Liver (tissue), 9 donors: ENCODE measurements around the gene SRSF5. TPM values are rescaled to one million over a fixed set of nuclear protein-coding genes. Genes with fewer than 3 reads are reported as not detected.

ENCODE experiments used
- DNase-seq: peaks from one replicate; pipeline ENCODE4 v3.0.0-alpha.2; 2017; ENCODE audit warnings: low spot score
- H3K27ac ChIP-seq, 2 donors: one replicate each; pipeline ENCODE4 v1.7.0; 2013; ENCODE audit warnings: inconsistent platforms in 2 of 2, low read length in 2 of 2, control low read depth in 1 of 2, low read depth in 1 of 2, mild to moderate bottlenecking in 1 of 2
- H3K27me3 ChIP-seq, 4 donors: one replicate each; pipeline versions ENCODE4 v1.6.1 to v1.7.0; 2013; ENCODE audit warnings: low read length in 3 of 4, inconsistent platforms in 1 of 4, mild to moderate bottlenecking in 1 of 4, moderate library complexity in 1 of 4; ENCODE audit not compliant: control insufficient read depth in 4 of 4, insufficient read depth in 4 of 4
- H3K36me3 ChIP-seq, 4 donors: one replicate each; pipeline versions ENCODE4 v1.6.1 to v1.7.0; 2013; ENCODE audit warnings: low read length in 3 of 4, mild to moderate bottlenecking in 3 of 4, low read depth in 1 of 4, moderate library complexity in 1 of 4; ENCODE audit not compliant: control insufficient read depth in 4 of 4, insufficient read depth in 3 of 4
- H3K4me1 ChIP-seq, 4 donors: one replicate each; pipeline versions ENCODE4 v1.6.1 to v1.7.0; 2013; ENCODE audit warnings: low read length in 3 of 4, mild to moderate bottlenecking in 3 of 4, moderate library complexity in 1 of 4; ENCODE audit not compliant: control insufficient read depth in 4 of 4, insufficient read depth in 4 of 4
- H3K4me3 ChIP-seq, 3 donors: one replicate each; pipeline versions ENCODE4 v1.6.1 to v1.7.0; 2013; ENCODE audit warnings: low read length in 3 of 3, control low read depth in 1 of 3, low read depth in 1 of 3, mild to moderate bottlenecking in 1 of 3
- H3K9ac ChIP-seq, 2 donors: one replicate each; pipeline ENCODE4 v1.7.0; 2013; ENCODE audit warnings: low read length in 2 of 2, mild to moderate bottlenecking in 2 of 2, moderate library complexity in 2 of 2, control low read depth in 1 of 2, low read depth in 1 of 2
- H3K9me3 ChIP-seq, 4 donors: one replicate each; pipeline versions ENCODE4 v1.6.1 to v1.7.0; 2013; ENCODE audit warnings: low read length in 3 of 4; ENCODE audit not compliant: control insufficient read depth in 4 of 4
- CTCF ChIP-seq: fragments of 150-350 bp; IDR thresholded peaks from 2 replicates; pipeline ENCODE4 v1.5.1; 2017; ENCODE audit warnings: improper control_type of control experiment, low read depth, low read length; ENCODE audit not compliant: missing input control
- EGR1 ChIP-seq, 2 donors: IDR thresholded peaks; 2 replicates each; pipeline ENCODE4 v1.6.1; 2016 to 2018; ENCODE audit warnings: antibody characterized with exemption in 2 of 2, low read depth in 2 of 2
- FOXA1 ChIP-seq: IDR thresholded peaks from 2 replicates; pipeline ENCODE4 v1.6.1; 2016; ENCODE audit warnings: antibody characterized with exemption
- FOXA2 ChIP-seq: IDR thresholded peaks from 2 replicates; pipeline ENCODE4 v1.6.1; 2016; ENCODE audit warnings: antibody characterized with exemption
- HNF4A ChIP-seq, 2 donors: conservative IDR thresholded peaks; 2 replicates each; pipeline ENCODE4 v1.6.1; 2016; ENCODE audit warnings: antibody characterized with exemption in 2 of 2, mild to moderate bottlenecking in 2 of 2
- HNF4G ChIP-seq: IDR thresholded peaks from 2 replicates; pipeline ENCODE4 v1.6.1; 2016; ENCODE audit warnings: antibody characterized with exemption
- JUND ChIP-seq, 2 donors: IDR thresholded peaks; 2 replicates each; pipeline ENCODE4 v1.6.1; 2016; ENCODE audit warnings: antibody characterized with exemption in 2 of 2
- NR2F2 ChIP-seq: IDR thresholded peaks from 2 replicates; pipeline ENCODE4 v1.6.1; 2016; ENCODE audit warnings: antibody characterized with exemption
- RAD21 ChIP-seq, 2 donors: IDR thresholded peaks; 2 replicates each; pipeline ENCODE4 v1.6.1; 2016; ENCODE audit warnings: antibody characterized with exemption in 2 of 2, mild to moderate bottlenecking in 2 of 2
- RXRA ChIP-seq, 2 donors: IDR thresholded peaks; 2 replicates each; pipeline ENCODE4 v1.6.1; 2017 to 2018; ENCODE audit warnings: antibody characterized with exemption in 2 of 2, mild to moderate bottlenecking in 1 of 2
- SP1 ChIP-seq: IDR thresholded peaks from 2 replicates; pipeline ENCODE4 v1.6.1; 2018; ENCODE audit warnings: antibody characterized with exemption, mild to moderate bottlenecking
- TAF1 ChIP-seq: conservative IDR thresholded peaks from 2 replicates; pipeline ENCODE4 v1.6.1; 2016; ENCODE audit warnings: antibody characterized with exemption, mild to moderate bottlenecking
- YY1 ChIP-seq: IDR thresholded peaks from 2 replicates; pipeline ENCODE4 v1.6.1; 2016; ENCODE audit warnings: antibody characterized with exemption, mild to moderate bottlenecking
- ZBTB33 ChIP-seq: IDR thresholded peaks from 2 replicates; pipeline ENCODE4 v1.6.1; 2016; ENCODE audit warnings: antibody characterized with exemption
- WGBS: extraction: QIAGEN DNeasy Blood & Tissue Kit; methylation state at CpG from one replicate; pipeline ENCODE4 v1.1.7; 2013; 5-methylcytosine and 5-hydroxymethylcytosine counted together
- polyA plus RNA-seq, 2 donors: library from polyadenylated mRNA; stranded (reverse) in 1 of 2; unstranded in 1 of 2; fragments of 200-250 nt in 1 of 2; fragments of >200 nt in 1 of 2; fragmentation: Nextera tagmentation in 1 of 2; extraction: Ambion mirVana in 1 of 2; gene quantifications; one replicate each; pipeline versions ENCODE4 v1.2.1 to v1.2.3, GENCODE V29; 2013 to 2015
- total RNA-seq, 2 donors: library from RNA; depleted of rRNA; stranded (reverse); fragments of >200 nt; gene quantifications; one replicate each; pipeline ENCODE4 v1.2.3, GENCODE V29; 2014
- TF ChIP-seq, protein P1 (sequence below): IDR thresholded peaks from 2 replicates; pipeline ENCODE4 v1.6.1; 2016; ENCODE audit warnings: antibody characterized with exemption, mild to moderate bottlenecking
- TF ChIP-seq, protein P2 (sequence below): IDR thresholded peaks from 2 replicates; pipeline ENCODE4 v1.6.1; 2016; ENCODE audit warnings: antibody characterized with exemption
- donor health status: healthy.
- donor health status: healthy.
- donor health status: healthy.
- donor health status: healthy.
- donor health status: healthy.

The SRSF5 gene
- total and polyA plus RNA-seq, 4 donors: 74.4 to 254 (median 148) TPM

- no peak overlapping the region for H3K9ac ChIP-seq
- WGBS: 83% methylated on average over 3 of the region's 3 CpGs
- no peak for DNase-seq
These were observed 19.7 kb downstream of the SRSF5 start for GRCh38 chr14:69786603-69787002.

More at GRCh38 chr14:69786603-69787002, 19.7 kb downstream of the SRSF5 start:
- no peak overlapping the region for H3K4me3 ChIP-seq
- no peaks in the 10 kb centered on the region for H3K27me3 ChIP-seq
- TF ChIP-seq RAD21 (IDR thresholded peaks at IDR 0.05): no peak
- TF ChIP-seq, protein P1, sequence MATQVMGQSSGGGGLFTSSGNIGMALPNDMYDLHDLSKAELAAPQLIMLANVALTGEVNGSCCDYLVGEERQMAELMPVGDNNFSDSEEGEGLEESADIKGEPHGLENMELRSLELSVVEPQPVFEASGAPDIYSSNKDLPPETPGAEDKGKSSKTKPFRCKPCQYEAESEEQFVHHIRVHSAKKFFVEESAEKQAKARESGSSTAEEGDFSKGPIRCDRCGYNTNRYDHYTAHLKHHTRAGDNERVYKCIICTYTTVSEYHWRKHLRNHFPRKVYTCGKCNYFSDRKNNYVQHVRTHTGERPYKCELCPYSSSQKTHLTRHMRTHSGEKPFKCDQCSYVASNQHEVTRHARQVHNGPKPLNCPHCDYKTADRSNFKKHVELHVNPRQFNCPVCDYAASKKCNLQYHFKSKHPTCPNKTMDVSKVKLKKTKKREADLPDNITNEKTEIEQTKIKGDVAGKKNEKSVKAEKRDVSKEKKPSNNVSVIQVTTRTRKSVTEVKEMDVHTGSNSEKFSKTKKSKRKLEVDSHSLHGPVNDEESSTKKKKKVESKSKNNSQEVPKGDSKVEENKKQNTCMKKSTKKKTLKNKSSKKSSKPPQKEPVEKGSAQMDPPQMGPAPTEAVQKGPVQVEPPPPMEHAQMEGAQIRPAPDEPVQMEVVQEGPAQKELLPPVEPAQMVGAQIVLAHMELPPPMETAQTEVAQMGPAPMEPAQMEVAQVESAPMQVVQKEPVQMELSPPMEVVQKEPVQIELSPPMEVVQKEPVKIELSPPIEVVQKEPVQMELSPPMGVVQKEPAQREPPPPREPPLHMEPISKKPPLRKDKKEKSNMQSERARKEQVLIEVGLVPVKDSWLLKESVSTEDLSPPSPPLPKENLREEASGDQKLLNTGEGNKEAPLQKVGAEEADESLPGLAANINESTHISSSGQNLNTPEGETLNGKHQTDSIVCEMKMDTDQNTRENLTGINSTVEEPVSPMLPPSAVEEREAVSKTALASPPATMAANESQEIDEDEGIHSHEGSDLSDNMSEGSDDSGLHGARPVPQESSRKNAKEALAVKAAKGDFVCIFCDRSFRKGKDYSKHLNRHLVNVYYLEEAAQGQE: no peak
- no peak for TF ChIP-seq SP1
- TF ChIP-seq TAF1: no peak
- no peak for TF ChIP-seq RXRA (IDR thresholded peaks at IDR 0.05)
- no peak for TF ChIP-seq EGR1 (IDR thresholded peaks at IDR 0.05; ENCODE audit: low read depth in 2 of 2)
- no peak for TF ChIP-seq JUND (IDR thresholded peaks at IDR 0.05)
- no peak for TF ChIP-seq NR2F2
- TF ChIP-seq HNF4A (conservative IDR thresholded peaks at IDR 0.05): no peak
- TF ChIP-seq, protein P2, sequence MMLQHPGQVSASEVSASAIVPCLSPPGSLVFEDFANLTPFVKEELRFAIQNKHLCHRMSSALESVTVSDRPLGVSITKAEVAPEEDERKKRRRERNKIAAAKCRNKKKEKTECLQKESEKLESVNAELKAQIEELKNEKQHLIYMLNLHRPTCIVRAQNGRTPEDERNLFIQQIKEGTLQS: no peak
- TF ChIP-seq FOXA1: no peak
- TF ChIP-seq ZBTB33: no peak
- no peak for TF ChIP-seq HNF4G
- no peak for TF ChIP-seq FOXA2
- no peak for TF ChIP-seq YY1
- TF ChIP-seq CTCF: no peak
- peaks cover 3 to 28% (median 20%) of the 10 kb centered on the region in 4 donors for H3K36me3 ChIP-seq
- H3K9me3 ChIP-seq: no peaks in the 10 kb centered on the region
- H3K27ac ChIP-seq: no peak overlapping the region
- H3K4me1 ChIP-seq: peaks cover 0 to 29% (median 16%) of the 10 kb centered on the region in 4 donors
